Neural progenitor cell (in vitro differentiated cells): Measurements from ENCODE around the gene HYDIN. TPM values are rescaled to one million over a fixed set of nuclear protein-coding genes. Genes with fewer than 3 reads are reported as not detected.

Experiments used
- DNase-seq: peaks from one replicate; pipeline ENCODE4 v3.0.0-alpha.2; 2016; ENCODE audit warnings: low spot score
- H2AFZ ChIP-seq: fragments of 200-600 bp; sonication (generic); replicated peaks from 2 replicates; pipeline ENCODE4 v1.6.1; 2016; ENCODE audit warnings: antibody characterized with exemption
- H3F3A ChIP-seq: fragments of 200-600 bp; sonication (generic); 2 replicates; pipeline ENCODE4 v1.6.1; 2016; ENCODE audit warnings: antibody characterized with exemption, low read depth
- H3K27ac ChIP-seq: fragments of 200-600 bp; sonication (generic); 2 replicates; pipeline ENCODE4 v1.5.1; 2016; ENCODE audit warnings: mild to moderate bottlenecking
- H3K27me3 ChIP-seq: fragments of 200-600 bp; sonication (generic); 2 replicates; pipeline ENCODE4 v1.6.1; 2016; ENCODE audit warnings: mild to moderate bottlenecking, moderate library complexity
- H3K36me3 ChIP-seq: fragments of 200-600 bp; sonication (generic); 2 replicates; pipeline ENCODE4 v1.5.1; 2016
- H3K4me1 ChIP-seq: fragments of 200-600 bp; sonication (generic); 2 replicates; pipeline ENCODE4 v1.6.1; 2016; ENCODE audit warnings: mixed run types
- H3K4me2 ChIP-seq: fragments of 200-600 bp; sonication (generic); 2 replicates; pipeline ENCODE4 v1.6.1; 2016
- H3K4me3 ChIP-seq: fragments of 200-600 bp; sonication (generic); 2 replicates; pipeline ENCODE4 v1.5.1; 2016
- H3K79me2 ChIP-seq: fragments of 200-600 bp; sonication (generic); 2 replicates; pipeline ENCODE4 v1.6.1; 2016; ENCODE audit warnings: low read depth
- H3K9ac ChIP-seq: fragments of 200-600 bp; sonication (generic); 2 replicates; pipeline ENCODE4 v1.6.1; 2016
- H3K9me3 ChIP-seq: fragments of 200-600 bp; sonication (generic); 2 replicates; pipeline ENCODE4 v1.5.1; 2016; ENCODE audit warnings: low read depth
- H4K20me1 ChIP-seq: fragments of 200-600 bp; sonication (generic); 2 replicates; pipeline ENCODE4 v1.6.1; 2016; ENCODE audit warnings: low read depth
- H3K27ac Mint-ChIP-seq: 3 replicates; pipeline ENCODE4 v1.8.0; 2021; ENCODE audit warnings: mixed read lengths
- H3K27me3 Mint-ChIP-seq: 2 replicates; pipeline ENCODE4 v1.8.0; 2022; ENCODE audit warnings: low read depth, mild to moderate bottlenecking, inconsistent platforms, moderate library complexity, mixed read lengths; ENCODE audit not compliant: insufficient read depth
- H3K36me3 Mint-ChIP-seq: 3 replicates; pipeline ENCODE4 v1.8.0; 2021; ENCODE audit warnings: mixed read lengths
- H3K4me1 Mint-ChIP-seq: 3 replicates; pipeline ENCODE4 v1.8.0; 2021; ENCODE audit warnings: mixed read lengths
- H3K4me3 Mint-ChIP-seq: 3 replicates; pipeline ENCODE4 v1.8.0; 2021; ENCODE audit warnings: mild to moderate bottlenecking, moderate library complexity, mixed read lengths
- H3K9me3 Mint-ChIP-seq: 3 replicates; pipeline ENCODE4 v1.8.0; 2020; ENCODE audit warnings: mixed read lengths
- CTCF ChIP-seq: fragments of 200-600 bp; sonication (generic); IDR thresholded peaks from 2 replicates; pipeline ENCODE4 v1.5.1; 2017; ENCODE audit warnings: antibody characterized with exemption, mild to moderate bottlenecking
- EZH2 ChIP-seq: fragments of 200-600 bp; sonication (generic); IDR thresholded peaks from 2 replicates; pipeline ENCODE4 v1.6.1; 2017; ENCODE audit warnings: antibody characterized with exemption, mild to moderate bottlenecking, moderate library complexity
- EZH2phosphoT487 ChIP-seq: fragments of 200-600 bp; sonication (generic); IDR thresholded peaks from 2 replicates; pipeline ENCODE4 v1.6.1; 2017; ENCODE audit warnings: antibody characterized with exemption
- total RNA-seq: library from RNA; depleted of rRNA; stranded (reverse); fragments of >200 nt; gene quantifications from 2 replicates; pipeline ENCODE4 v1.2.3, GENCODE V29; 2015; ENCODE audit warnings: low replicate concordance

Gene HYDIN
- total RNA-seq, 1 donor from 2014 or later: 4.0 TPM

GRCh38 chr16:70778901-70779309 lies 451.6 kb downstream of the HYDIN start:
- TF ChIP-seq EZH2phosphoT487 (no peak), EZH2 (no peak), CTCF (no peak)

GRCh38 chr16:70777973-70778406 lies 452.5 kb downstream of the HYDIN start:
- Mint-ChIP-seq H3K27me3 (peaks cover 6% of the 10 kb centered on the region), H3K4me3 (no peak overlapping the region), H3K36me3 (peaks cover 14% of the 10 kb centered on the region), H3K9me3 (peaks cover 2% of the 10 kb centered on the region), H3K4me1 (peaks cover 8% of the 10 kb centered on the region), H3K27ac (no peak overlapping the region)
- H3K4me3 ChIP-seq: no peak overlapping the region
- no peak overlapping the region for H3K9ac ChIP-seq
- DNase-seq: no peak
- H3K4me1 ChIP-seq: peaks cover 3% of the 10 kb centered on the region
- no peaks in the 10 kb centered on the region for H3K9me3 ChIP-seq
- no peak overlapping the region for H3K4me2 ChIP-seq
- H3K27ac ChIP-seq: no peak overlapping the region
- peaks cover 15% of the 10 kb centered on the region for H3F3A ChIP-seq
- H3K36me3 ChIP-seq: no peaks in the 10 kb centered on the region
- H4K20me1 ChIP-seq: peaks cover 6% of the 10 kb centered on the region
- no peak overlapping the region for H2AFZ ChIP-seq
- H3K79me2 ChIP-seq: no peaks in the 10 kb centered on the region
- H3K27me3 ChIP-seq: no peaks in the 10 kb centered on the region
- TF ChIP-seq CTCF (no peak), EZH2 (no peak), EZH2phosphoT487 (no peak)

More at GRCh38 chr16:70778901-70779309, 451.6 kb downstream of the HYDIN start:
- Histone ChIP-seq H3K4me1 (peaks cover 3% of the 10 kb centered on the region), H3K27ac (no peak overlapping the region), H3K9ac (no peak overlapping the region), H3K79me2 (no peaks in the 10 kb centered on the region), H3K4me3 (no peak overlapping the region), H3K36me3 (no peaks in the 10 kb centered on the region), H3K9me3 (no peaks in the 10 kb centered on the region), H4K20me1 (peaks cover 6% of the 10 kb centered on the region), H3K27me3 (no peaks in the 10 kb centered on the region), H3F3A (peaks cover 15% of the 10 kb centered on the region), H3K4me2 (no peak overlapping the region), H2AFZ (no peak overlapping the region)
- Mint-ChIP-seq H3K4me1 (peaks cover 8% of the 10 kb centered on the region), H3K36me3 (peaks cover 21% of the 10 kb centered on the region), H3K27me3 (peaks cover 7% of the 10 kb centered on the region), H3K9me3 (peaks cover 2% of the 10 kb centered on the region), H3K27ac (peak overlapping the region; percentile 71), H3K4me3 (peak overlapping the region; percentile 64)
- peak; percentile 92 for DNase-seq

- Histone ChIP-seq H4K20me1 (peaks cover 6% of the 10 kb centered on the region), H3K36me3 (no peaks in the 10 kb centered on the region)
- no peak overlapping the region for H3K27ac Mint-ChIP-seq
These were observed 453.0 kb downstream of the HYDIN start for GRCh38 chr16:70777496-70777895.

More at GRCh38 chr16:70777496-70777895, 453.0 kb downstream of the HYDIN start:
- no peak for TF ChIP-seq CTCF
- TF ChIP-seq EZH2: no peak
- no peak for TF ChIP-seq EZH2phosphoT487
- Histone ChIP-seq H3K4me2 (no peak overlapping the region), H3K79me2 (no peaks in the 10 kb centered on the region), H3K27ac (no peak overlapping the region), H2AFZ (no peak overlapping the region), H3K9me3 (no peaks in the 10 kb centered on the region), H3F3A (peaks cover 15% of the 10 kb centered on the region), H3K9ac (no peak overlapping the region), H3K4me3 (no peak overlapping the region), H3K4me1 (peaks cover 3% of the 10 kb centered on the region), H3K27me3 (no peaks in the 10 kb centered on the region)
- H3K4me1 Mint-ChIP-seq: peaks cover 8% of the 10 kb centered on the region
- peaks cover 6% of the 10 kb centered on the region for H3K27me3 Mint-ChIP-seq
- DNase-seq: no peak
- no peak overlapping the region for H3K4me3 Mint-ChIP-seq
- peaks cover 17% of the 10 kb centered on the region for H3K36me3 Mint-ChIP-seq
- H3K9me3 Mint-ChIP-seq: peaks cover 2% of the 10 kb centered on the region
